GM15510 (cell line): Measurements from ENCODE around the gene UCN.

Source experiments
- POLR2A ChIP-seq: IDR thresholded peaks from 3 replicates; pipeline ENCODE4 v1.6.1; 2011; ENCODE audit warnings: borderline replicate concordance; ENCODE audit not compliant: insufficient read length; ENCODE audit errors: extremely low read depth

The UCN gene

DNA sequence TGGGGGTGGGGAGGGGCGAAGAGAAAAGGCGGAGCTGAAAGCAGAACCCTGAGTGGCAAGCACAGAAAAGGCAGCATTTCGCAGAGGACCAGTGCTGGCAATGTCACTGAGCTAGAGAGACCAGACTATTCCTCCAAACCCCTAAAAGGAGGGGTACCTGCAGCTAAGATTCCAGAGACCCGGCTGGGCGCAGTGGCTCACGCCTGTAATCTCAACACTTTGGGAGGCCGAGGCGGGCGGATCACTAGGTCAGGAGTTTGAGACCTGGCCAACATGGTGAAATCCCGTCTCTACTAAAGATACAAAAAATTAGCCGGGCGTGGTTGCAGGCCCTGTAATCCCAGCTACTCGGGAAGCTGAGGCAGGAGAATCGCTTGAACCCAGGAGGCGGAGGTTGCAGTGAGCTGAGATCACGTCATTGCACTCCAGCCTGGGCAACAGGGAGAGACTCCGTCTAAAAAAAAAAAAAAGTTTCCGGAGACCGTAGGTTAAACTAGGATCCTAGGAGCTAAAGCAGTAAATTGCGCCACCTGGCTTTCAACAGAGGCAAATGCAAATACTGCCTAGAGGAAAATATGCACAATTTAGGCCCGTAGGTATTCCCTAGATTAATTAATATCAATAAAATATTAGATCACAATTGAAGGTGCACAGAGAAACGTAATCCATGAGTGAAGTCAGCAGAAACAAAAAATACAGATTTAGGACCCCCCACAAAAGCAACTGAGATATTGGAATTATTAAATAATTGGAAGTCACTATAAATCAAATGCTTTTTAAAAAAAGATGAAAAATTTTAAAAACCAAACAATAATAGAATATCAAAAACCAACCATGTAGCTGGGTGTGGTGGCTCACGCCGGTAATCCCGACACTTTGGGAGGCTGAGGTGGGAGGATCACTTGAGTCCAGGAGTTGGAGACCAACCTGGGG is 4.9 kb downstream of the UCN start:
- no peak for TF ChIP-seq POLR2A

- no peak for TF ChIP-seq POLR2A
These were observed 9.7 kb downstream of the UCN start for GRCh38 chr2:27298391-27299080.

- TF ChIP-seq POLR2A = no peak
These were observed 11.1 kb downstream of the UCN start for GRCh38 chr2:27297195-27297594.

DNA sequence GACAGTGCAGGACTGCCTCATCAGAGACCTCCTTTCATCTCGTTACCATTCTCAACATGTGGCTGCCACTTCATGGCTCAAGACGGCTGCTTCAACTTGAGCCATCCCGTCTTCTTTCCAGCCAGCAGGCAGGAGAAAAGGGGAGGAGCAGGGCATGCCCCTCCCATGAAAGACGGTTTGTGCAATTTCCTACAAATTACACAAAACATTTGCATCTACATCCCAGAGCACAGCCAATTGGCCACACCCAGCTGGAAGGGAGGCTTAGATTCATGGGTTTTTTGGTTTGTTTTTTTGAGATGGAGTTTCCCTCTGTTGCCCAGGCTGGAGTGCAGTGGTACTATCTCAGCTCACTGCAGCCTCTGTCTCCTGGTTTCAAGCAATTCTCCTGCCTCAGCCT is 11.8 kb downstream of the UCN start:
- no peak for TF ChIP-seq POLR2A

DNA sequence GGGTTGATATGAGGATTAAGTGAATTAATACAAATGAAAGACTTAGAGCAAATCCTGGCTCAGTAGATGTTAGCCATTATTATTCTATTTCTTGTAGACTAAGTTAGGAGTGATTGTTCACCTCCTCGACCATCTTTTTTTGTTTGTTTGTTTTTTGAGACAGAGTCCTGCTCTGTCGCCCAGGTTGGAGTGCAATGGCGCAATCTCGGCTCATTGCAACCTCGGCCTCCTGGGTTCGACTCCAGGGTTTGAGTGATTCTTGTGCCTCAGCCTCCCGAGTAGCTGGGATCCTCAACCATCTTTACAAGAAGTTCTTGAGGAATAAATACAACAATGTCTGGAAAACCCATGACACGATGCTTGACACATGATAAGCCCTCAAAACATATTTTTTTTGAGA is 13.3 kb downstream of the UCN start:
- TF ChIP-seq POLR2A = no peak

- TF ChIP-seq POLR2A = no peak
These were observed 16.4 kb downstream of the UCN start for GRCh38 chr2:27291865-27292264.

DNA sequence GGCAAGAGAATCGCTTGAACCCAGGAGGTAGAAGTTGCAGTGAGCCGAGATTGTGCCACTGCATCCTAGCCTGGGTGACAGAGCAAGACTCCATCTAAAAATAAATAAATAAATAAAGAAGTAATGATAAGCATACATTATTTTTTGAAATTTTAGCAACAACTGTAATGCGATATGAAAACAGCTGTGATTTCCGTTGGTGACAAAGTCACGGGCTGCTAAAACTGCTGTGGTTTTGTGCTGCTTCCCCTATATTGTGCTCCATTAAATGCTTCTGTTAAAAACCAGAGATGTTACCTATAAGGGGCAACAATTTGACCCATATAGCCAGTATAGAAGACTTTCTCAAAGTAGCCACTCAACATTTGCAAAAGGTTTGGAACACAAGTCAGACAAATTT is 17.7 kb downstream of the UCN start:
- no peak for TF ChIP-seq POLR2A

DNA sequence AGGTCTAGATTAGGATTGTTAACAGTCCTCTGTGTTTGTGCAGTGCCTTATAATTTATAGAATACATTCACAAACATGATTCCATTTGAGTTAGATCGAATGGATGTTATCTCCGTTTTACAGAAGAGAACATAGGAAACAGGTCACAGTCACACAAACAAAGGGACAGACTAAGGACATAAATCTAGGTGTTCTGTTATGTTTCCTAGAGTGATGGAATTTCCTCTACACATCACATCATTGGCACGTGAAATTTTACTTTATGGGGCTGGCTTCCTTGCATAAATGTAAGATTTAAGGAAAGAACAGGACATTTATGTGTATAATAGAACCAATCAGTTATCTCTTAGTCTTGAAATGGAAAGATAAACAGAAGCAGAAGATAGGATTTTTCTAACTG is 19.6 kb downstream of the UCN start:
- TF ChIP-seq POLR2A = no peak

- TF ChIP-seq POLR2A = no peak
These were observed 22.8 kb downstream of the UCN start for GRCh38 chr2:27285481-27285880.

GRCh38 chr2:27284996-27285395 is 23.2 kb downstream of the UCN start:
- no peak for TF ChIP-seq POLR2A

DNA sequence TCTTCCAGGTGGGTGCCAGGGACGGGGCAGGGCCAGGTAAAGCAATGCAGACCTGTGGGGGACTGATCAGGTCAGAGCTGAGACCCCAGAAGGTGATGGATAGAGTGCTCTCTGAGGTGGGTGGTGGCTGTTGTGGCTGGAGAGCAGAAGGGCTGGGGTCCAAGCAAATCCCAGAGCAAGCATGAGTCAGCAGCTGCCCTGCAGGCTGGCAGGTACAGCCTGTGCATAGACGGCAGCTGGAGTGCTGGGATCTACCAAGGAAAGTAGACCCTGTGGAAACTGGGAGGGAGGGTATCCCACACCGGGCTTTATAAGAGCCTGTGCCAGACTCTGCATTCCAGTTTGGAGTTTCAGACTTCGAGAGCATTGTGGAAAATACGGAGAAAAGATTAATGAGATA is 25.4 kb downstream of the UCN start:
- no peak for TF ChIP-seq POLR2A

- no peak for TF ChIP-seq POLR2A
These were observed 26.2 kb downstream of the UCN start, which contains the start of gene TRIM54 for GRCh38 chr2:27281855-27282559. Gene TRIM54 (plus strand): TSS chr2:27282429. CDS start chr2:27282732, 303 bp downstream.

GRCh38 chr2:27281442-27281841 is 26.8 kb downstream of the UCN start:
- no peak for TF ChIP-seq POLR2A

GRCh38 chr2:27280826-27281225 is 27.4 kb downstream of the UCN start:
- TF ChIP-seq POLR2A = no peak

DNA sequence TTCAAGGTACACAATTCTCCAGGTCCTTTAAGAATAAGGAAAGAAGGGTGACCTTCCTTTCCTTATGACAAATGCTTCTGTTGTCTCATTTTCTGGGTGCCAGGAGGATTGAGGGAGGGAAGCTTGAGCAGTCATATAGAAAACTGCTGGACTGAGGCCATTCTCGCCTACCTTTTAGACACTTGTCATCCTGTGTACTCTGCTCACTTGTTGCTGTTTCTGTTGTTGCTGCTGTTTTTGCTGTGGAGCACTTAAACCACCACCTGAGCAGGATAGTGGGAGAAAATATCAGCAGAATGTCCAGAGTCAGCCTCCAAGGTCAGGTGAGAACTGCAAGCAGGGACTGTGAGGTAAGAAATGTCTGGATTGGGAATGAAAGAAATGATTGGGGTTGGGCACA is 30.2 kb downstream of the UCN start:
- TF ChIP-seq POLR2A = no peak

DNA sequence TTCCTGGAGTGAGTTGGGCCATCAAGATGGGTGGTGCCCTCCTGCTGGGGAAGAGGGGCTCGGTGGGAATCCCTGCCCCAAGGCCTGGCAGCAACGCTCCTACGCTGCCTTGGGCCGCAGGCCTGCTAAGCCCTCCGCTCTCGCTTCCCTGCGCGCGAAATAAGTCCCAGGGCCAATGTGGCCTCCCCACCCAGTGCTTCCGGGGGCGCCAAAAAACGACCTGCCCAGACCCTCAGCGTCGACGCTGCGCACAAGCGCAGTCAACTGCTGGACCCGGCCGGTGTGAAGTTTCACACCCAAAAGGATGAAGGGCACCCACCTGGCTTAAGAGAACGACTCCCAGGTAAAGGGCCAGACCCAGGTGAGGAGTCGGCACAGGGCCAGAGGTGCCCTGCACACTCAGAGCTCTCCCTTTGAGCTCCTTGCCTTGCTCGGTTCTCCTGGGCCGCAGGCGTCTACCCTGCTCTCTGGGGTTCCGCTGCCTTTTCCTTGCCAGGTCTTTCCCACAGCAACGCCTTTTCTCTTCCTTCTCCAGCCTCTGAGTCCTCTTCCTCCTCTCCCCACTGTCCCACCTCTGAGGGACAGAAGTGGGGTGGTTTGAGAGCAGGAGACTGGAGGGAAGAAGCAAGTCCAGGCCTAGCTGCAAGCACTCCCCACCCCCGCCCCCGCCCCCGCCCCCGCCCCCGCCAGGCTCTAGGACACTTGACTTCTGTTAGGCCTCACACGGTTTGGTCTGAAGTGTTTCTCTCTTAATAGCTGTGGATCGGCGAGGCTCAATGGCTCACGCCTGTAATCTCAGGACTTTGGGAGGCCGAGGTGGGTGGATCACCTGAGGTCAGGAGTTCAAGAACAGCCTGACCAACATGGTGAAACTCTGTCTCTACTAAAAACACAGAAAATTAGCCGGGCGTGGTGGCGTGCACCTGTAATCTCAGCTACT is 32.8 kb downstream of the UCN start, which contains the start of gene DNAJC5G:
Gene DNAJC5G, plus strand, starts transcription at position 223 of the 940 bp plus-strand sequence. CDS start 1,296 bp downstream, outside the sequence.
- no peak for TF ChIP-seq POLR2A
